CD4-positive, alpha-beta T cell treated with Interleukin-17A for 4 hours (primary cell): Measurements from ENCODE around the gene RER1.

Experiments used
- DNase-seq: peaks from one replicate; pipeline ENCODE4 v3.0.0-alpha.2; 2020; ENCODE audit warnings: mixed read lengths

The RER1 gene, protein sequence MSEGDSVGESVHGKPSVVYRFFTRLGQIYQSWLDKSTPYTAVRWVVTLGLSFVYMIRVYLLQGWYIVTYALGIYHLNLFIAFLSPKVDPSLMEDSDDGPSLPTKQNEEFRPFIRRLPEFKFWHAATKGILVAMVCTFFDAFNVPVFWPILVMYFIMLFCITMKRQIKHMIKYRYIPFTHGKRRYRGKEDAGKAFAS

DNA sequence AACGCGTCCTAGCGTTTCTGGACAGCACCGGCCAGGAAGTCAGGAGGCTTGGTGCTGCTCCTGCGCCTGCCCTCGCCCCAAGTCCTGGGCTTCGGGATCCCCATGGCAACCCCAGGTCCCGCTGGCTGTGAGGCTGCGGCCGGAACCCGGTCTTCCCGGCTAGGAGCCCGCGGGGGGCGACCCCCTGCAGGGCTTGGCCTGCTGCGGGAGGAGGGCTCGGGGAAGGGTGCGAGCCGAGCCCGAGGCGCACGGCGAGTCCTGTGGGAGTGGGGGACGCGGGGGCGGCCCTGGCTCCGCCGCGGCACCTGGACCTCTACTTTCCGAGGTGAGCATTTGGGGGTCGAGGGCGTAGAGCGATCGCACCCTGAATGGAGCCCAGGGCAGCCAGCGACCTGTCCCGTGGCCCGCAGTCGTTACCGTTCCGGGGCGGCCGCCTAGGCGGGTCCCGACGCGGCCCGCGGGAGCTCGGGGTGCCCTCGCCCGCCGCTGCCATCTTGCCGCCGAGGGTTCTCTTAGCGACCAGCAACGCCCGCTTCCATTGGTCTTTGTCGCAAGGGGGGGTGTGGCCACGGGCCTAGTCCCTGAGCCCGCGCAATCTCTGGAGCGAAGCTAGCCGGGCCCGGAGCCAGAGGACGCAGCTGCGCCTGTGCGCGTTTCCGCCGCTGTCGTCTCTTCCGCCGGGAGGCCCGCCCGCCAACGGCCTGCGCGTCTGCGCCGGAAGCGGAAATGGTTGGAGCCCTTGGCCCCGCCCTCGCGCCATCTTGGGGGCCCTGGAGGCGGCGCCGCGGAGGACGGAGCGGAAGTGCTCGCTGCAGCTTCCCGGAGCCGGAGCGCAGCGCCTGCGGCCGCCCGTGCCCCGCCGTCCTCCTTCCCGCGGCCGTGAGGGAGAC lies at the start of gene RER1, which contains the start of gene MORN1:
RER1 (plus strand) TSS at position 801 of the 890 bp plus-strand sequence. CDS start 3,950 bp downstream, outside the sequence.
MORN1 (minus strand) TSS at position 514 of the 890 bp plus-strand sequence; CDS start at position 493, 21 bp downstream.
- DNase-seq: peak; percentile 99

DNA sequence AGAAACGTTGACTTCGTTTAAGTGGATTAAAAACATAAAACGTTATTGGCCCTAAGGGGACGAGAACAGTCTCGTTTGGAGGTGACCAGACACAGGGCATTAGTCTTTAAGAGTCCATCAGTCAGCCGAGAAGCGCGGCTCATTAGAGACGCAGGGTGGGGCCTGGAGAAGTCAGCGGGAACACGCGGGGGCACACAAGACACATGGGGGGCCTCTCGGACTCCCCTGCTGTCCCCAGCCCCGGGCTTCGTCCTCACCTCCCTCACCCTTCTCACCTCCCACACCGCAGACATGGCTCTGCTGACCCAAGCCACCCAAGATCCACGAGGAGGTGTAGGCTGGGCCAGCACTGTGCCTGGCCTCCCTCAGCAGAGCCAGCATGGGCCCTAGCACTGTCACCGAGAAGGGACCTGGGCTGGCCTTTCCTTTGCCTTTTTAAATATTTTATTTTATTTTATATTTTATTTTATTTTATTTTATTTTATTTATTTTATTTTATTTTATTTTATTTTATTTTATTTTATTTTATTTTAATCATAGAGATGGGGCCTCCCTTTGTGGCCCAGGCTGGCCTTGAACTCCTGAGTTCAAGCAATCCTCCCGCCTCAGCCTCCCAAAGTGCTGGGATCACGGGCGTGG lies 49.1 kb upstream of the RER1 start:
- DNase-seq: no peak

DNA sequence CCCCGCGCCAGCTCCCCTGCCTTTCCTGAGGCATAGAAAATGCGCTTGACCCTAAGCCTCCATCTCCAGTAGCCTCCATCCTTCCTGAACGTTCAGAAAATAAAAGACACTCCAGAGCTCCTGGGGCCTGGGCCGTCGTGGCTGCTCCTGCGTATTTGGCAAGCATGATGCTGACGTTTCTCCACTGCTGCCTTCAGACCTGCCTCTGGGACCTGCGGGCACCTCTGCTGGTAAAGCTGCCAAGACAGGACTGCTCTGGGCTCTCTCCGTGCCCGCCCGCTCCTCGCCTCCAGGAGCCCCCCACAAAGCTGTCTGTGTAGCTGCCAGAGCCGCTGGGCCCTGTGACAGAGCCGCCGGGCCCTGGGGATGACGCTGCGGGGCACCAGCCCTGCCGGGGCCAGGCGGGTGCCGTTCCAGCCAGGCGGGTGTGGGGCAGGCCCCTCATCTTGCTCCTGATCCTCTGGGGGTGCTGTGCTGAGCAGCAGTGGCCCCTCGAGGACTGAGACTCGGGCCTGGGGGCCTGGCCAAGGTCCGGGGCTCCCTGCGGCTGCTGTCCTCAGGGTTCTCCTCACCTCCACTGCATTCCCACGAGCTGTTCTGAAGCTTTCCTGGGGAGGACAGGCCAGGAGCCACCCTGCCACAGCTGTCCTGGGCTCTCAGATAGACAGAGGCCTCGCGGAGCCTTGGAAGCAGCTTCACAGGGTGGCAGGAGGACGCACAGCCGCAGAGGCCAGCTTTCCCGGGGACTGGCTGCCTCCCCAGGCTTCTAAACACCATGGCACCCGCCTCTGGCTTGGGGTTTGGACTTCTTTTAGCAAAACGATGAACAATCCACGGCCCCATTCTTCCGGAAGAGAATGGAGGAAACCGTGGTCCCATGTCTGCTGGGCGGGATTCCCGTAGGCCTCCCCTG lies 48.4 kb upstream of the RER1 start:
- DNase-seq: no peak

DNA sequence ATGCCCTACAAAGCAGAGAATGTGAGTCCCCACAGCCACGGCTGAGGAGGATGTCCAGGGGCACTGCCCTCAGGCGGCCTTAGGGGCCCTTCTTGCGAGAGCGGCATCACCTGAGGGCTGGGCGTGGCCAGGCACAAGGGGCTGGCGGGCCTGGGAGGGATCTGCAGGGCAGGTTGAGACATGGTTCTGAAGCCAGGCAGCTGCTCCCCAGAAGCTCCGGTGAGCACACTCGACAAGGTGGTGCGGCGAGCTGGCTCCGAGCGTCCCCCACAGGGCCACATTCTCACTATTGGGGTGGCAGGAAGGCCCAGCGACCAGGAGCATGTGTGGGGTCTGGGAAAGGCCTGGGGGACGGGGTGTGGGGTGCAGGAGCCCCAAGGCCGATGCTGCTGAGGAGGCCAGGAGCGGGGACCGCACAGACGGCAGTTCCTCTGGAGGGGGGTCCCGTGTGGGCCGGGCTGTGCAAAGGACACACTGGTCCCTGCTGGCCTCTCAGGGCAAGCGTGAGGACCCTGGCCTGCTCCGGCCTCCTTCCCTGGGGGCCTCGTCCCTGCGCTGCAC lies 47.4 kb upstream of the RER1 start:
- no peak for DNase-seq

DNA sequence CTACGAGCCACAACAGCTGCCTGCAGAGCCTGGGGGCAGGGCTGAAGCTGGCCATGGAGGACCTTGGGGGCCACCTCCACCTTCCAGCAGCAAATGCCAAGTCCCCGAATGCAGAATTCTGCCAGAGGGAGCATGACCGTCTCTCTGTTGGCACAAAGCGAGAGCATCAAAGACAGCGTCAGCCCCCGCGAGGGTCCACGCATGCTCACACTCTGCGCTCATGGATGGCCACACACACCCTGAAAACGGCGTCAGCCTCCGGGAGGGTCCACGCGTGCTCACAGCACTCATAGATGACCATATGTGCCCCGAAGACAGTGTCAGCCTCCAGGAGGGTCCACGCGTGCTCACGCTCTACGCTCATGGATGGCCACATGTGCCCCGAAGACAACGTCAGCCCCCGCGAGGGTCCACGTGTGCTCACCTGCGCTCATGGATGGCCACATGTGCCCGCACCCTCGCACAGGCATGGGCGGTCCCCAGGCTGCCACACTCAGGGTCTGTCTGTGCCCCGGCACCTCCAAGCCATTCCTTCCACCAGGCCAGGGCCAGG lies 46.8 kb upstream of the RER1 start:
- DNase-seq: no peak

DNA sequence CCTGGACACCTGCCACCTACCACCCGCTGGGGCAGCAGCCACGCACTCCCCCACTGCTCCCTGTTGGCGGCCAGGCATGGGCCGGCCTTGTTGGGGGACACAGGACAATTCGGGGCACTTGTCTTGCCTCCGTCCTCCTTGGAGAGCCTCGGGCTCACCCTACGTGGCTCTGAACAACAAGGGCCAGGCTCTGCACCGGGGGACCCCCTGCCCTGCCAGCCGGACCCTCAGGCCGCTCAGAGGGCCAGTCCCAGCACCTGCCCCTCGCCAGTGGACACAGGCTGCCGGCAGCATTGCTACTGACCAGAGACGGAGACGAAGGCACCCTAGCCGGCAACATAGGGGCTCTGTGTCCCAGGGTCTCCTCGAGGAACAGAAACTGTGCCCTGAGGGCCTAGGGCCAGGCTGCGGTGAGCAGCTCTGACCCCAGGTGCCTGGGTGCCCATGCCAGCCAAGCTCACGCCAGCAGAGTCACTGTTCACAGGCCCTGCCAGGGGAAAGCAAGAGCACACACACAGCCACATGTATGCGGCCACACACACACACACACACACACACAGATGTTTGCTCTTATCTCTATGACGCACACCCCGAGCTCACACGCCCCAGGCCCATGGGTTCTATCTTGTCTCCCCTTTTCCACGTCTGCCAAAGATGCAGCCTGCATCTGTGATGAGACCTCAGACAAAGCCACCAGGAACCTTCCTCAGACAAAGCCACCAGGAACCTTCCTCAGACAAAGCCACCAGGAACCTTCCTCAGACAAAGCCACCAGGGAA lies 46.2 kb upstream of the RER1 start:
- DNase-seq: no peak

DNA sequence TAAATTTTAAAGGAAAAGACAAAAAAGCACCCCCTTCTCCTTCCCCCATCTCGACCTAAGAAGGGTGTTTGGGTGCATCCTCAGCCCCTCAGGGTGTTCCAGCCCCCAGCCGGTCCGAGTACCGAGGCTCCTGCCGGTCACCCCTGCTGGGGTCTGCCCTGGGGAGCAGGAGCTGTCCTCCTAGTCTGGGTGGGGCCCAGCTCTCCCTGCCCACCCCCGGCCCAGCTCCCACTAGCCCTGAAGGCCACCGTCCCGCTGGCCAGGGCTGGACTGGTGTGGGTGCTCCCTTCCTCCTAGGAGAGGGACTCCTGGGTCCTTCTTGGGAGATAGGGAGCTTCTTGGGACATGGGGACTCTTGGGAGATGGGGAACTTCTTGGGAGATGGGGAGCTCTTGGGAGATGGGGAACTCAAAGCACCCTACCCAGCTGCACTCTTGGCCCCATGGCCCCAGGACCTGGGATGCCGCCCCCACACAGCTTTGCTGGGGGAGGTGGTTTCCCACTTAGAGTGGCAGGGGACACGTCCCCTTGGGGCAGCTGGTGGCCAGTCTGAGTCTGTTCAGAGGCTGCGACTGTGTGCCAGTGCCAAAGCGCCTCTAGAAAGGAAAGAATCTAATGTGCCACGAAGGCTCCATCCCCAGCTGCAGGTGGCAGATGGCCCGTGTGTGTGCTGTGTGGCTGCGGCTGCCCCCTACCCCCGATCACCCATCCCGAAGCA lies 44.8 kb upstream of the RER1 start:
- DNase-seq: no peak

DNA sequence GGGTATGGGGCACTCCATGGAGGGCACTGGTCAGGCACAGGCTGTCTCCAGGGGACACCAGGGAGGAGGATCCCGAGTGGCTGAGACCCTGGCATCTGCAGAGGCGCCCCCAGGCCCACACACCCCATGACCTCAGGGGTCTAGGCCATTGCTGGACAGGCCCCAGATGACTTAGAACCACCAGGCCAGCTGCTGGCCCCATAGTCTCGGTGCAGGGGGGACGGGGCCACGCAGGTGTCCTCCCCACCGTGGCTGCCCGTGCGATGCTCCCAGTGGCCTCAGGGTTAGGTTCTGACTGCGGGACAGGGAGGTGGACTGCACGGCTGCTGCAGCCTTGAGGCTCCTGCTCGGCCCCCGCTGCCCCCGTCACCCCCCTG lies 44.2 kb upstream of the RER1 start:
- DNase-seq: no peak

DNA sequence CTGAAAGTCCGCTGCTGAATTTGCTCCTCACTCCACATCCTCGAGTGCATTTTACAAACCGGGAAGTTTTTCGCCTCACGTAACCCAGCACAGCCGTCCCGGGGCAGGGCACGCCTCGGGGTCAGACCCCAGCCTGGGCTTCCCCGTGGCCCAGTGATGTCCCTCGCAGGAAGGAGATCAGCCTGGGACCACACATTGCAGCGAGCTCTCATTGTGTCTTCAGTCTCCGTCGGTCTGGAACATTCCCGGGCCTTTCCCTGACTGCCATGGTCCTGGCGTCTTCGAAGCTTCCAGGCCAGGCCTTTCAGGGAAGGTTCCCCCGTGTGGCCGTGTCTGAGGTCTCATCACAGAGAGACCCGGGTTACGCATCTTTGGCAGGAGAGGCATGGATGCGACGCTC lies 43.7 kb upstream of the RER1 start:
- no peak for DNase-seq

DNA sequence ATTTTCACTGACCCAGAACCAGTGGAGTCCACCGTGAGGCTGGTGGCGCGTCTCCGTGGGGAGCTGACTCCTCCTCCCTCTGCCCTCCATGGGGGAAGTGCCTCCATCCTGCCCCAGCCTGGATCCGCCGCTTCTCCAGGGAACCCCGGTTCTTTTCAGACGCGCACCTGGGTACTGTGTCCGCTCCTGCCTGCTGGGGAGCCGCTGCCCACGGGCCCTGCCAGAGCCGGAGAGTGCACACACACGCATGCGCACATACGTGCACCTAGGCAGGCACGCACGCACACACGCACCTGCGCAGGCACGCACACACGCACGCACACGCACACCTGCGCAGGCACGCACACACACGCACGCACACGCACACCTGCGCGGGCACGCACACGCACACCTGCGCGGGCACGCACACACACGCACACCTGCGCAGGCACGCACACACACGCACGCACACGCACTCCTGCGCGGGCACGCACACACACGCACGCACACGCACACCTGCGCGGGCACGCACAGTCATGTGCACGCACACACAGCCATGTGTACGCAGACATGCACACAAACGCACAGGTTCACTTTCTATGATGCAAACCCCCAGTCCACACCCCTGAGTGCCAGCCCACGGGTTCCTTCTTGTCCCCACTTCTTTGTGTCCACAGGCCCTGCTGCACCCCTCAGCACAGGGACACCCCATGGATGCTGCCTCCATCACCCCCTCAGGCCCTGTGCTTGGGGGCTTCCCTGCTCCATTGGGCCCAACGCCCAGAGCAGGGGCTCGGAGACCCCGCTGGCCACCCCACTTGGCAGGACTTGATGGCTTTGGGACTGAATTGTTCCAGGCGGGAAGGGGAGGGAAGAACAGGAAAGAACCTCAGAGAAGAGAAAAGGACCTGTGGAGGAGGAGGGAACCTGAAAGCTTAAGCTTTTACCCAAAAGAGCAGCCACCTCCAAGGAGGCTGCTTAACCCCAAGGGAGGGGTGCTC lies 43.0 kb upstream of the RER1 start:
- no peak for DNase-seq

DNA sequence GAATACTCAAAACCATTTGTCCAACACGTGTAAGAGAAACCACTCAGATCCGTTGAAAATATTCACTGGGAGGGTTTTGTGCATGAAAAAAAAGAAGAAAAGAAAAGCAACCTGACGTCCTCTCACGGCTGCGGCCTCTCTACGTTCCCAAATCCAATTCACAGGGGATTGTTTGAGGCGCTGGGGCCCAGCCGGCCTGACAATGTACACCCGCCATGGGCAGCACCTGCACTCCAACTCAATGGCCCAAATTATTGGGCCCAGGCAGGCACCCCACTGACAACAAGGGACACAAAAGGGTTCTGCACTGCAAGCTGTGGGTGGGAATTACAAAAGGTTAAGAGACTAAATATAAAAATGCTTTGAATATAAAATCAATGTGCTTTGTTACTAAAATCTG lies 41.8 kb upstream of the RER1 start:
- DNase-seq: no peak

DNA sequence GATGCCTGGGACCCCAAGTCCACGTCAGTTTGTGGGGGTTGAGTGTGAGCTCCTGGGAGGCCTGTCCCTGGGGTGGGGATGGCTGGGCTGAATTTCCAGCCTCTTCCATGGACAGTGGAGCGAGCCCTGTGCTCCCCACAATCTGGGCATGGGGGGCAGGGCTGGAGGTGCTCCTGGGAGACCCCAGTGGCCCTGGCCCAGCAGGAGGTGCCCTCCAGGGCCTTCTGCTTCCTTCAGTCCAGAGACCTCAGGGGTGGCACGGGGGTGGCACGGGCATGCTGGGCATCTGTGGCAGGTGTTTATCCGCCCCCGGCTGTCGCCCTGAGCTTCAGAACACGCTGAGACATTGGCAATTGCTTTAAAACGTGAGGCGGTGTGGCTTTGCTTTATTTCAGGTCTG lies 41.1 kb upstream of the RER1 start:
- no peak for DNase-seq

DNA sequence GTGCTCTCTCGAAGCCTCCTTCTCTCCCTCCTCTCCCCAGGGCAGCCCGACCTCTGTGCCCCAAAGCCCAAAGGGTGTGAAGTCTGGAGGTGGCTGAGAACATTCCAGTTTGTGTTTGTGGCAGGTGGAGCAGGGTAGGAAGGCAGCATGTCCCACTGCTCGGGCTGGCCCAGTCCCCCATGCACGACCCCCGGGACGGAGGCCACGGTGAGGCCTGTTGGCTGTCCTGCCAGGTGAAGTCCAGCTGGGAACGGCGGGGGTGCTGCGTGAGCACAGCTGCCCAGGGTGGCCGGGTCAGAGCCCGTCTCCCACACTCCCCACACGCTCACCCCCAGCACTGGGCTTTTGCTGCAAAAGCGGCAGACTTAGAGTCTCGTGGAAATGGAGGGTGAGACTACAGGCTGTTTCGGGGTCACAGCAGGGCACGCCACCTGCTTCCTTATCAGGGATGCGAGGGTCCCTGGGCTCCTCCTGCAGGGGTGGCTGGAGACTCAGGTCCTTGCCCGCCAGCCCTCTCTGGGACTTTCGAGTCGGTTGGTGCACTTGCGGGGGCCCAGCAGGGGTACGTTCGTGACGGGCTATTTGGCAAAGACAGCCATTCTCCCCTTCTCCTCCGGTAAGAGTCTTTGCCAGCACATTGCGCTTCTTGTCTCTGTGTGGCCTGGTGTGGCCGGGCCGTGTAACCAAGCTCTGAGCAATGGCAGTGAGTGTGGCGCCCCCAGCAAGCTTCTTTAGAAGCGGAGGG lies 40.6 kb upstream of the RER1 start:
- DNase-seq: no peak

DNA sequence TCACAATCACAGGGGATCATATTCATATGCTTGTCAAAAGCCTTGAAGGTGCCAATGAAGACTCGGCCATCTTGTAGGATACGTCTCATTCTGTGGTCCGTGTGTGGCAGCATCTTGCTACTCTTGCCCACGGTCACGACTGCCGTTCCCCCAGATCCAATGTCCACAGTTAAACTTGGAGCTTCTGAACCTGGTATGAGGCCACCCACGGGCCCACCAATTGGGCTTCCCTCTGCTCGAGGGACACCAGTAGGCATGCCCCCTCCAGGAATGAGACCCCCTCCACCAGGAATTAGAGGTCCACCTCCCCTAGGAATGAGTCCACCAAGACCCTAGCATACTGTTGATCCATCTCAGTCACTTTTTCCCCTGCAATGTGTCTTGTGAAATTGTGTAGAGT lies 39.9 kb upstream of the RER1 start:
- no peak for DNase-seq

DNA sequence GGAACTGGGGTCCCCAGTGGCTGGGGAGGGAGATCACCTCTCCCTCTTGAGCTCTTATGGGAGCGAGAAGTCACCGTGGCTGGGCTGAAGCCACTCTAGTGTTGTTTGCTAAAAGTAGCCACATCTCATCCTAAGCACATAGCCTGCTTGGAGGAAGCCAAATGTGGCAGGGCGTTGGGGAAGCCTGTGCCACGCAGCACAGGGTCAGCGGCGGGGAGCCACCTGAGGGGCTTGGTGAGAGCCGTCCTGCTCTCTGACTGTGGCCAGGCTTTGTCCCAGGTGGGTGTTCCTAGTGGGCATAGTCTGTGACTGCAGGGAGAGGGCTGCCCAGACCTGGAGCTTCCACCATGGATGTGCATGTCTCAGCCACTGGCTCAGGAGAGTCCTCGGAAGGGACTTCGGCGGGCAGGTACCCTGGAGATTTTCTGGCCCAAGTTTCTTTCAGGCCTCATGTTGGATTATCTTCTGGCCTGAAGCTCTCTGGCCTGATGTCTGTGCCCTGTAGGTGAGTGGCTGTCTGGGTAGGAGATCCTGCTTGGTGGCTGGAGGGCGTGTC lies 39.2 kb upstream of the RER1 start:
- DNase-seq: no peak

DNA sequence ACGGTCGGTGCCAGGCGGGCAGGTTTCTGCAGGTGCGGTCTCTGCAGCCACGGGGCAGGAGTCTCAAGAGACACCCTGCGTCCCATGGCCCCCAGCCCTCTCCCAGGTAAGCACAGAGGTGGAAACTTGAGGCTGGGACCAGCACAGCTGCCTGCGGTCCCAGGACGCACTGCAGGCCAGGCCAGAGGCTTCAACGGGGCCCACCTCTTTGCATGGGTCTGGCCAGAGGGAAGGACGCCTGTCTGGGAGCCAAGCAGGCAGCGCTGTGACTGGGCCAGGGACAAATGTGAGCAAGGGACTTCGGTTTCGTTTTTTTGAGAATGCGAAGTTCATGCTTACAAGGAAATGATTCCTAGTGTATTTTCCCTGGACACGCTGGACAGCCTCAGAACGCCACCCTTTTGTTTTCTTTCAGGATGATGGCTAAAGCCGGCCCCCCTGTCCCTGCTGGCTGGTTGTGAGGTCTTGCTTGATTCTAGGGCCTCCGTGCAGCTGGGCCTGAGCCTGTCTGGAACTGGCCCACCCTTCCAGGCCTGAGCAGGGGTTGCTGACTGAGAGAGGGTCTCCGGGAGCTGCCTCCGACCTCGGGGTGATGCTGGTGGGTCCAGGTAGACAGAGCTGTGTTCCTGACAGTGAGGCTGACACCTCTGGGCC lies 38.6 kb upstream of the RER1 start:
- no peak for DNase-seq

DNA sequence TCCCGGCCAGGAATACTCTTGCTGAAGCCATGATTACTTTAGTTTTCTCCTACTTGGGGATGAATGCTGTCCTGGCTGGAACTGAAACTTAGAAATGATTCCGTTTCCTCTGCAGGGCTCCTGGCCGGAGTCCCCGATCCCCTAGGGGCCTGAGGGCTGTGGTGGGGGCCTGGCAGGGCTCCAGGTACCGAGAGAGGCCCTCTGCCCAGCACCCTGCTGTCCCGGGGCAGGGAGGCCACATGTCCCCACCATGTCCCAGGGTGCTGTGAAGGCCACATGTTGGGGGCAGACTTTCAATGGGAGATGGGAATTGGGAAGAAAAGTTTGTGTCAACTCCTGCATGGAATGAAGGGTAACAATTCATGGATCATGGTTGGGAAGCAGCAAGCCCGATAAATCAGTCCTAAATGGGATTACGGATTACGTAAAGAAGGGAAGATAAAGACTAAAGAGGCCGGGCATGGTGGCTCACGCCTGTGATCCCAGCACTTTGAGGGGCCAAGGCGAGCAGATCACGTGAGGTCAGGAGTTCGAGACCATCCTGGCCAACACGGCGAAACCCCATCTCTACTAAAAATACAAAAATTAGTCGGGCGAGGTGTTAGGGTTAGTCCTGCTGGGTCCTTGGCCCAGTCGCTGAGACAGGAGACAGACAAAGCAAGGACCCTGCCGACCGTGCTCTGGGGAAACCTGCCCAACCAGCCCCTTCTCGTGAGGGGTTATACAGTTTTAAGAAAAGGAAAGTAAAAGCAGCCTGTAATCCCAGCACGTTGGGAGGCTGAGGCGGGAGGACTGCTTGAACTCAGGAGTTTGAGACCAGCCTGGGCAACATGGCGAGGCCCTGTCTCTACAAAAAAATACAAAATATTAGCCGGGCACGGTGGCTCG lies 37.8 kb upstream of the RER1 start:
- no peak for DNase-seq
